ENCODE measurements around the gene CTNNA2.

DNA sequence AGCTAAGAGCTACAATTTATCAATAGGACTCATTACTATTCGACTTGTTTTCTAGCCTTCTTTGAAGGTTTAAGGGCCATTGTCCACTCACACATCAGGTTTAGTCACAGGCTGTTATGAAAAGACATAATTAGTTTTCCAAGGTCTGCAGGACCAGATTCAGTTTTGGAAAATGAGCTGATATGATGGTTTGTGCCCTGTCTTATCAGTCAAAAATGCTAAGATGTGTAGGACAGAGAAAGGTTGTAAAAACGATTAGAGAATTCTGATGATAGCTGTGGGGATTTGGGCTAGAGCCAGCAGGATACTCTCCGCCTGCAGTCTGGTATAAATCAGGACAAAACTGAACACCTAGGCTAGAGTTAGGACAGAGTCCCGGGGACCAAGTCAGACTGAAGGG is 578.4 kb downstream of the CTNNA2 start:
- TF ChIP-seq, protein P1, sequence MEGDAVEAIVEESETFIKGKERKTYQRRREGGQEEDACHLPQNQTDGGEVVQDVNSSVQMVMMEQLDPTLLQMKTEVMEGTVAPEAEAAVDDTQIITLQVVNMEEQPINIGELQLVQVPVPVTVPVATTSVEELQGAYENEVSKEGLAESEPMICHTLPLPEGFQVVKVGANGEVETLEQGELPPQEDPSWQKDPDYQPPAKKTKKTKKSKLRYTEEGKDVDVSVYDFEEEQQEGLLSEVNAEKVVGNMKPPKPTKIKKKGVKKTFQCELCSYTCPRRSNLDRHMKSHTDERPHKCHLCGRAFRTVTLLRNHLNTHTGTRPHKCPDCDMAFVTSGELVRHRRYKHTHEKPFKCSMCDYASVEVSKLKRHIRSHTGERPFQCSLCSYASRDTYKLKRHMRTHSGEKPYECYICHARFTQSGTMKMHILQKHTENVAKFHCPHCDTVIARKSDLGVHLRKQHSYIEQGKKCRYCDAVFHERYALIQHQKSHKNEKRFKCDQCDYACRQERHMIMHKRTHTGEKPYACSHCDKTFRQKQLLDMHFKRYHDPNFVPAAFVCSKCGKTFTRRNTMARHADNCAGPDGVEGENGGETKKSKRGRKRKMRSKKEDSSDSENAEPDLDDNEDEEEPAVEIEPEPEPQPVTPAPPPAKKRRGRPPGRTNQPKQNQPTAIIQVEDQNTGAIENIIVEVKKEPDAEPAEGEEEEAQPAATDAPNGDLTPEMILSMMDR (IDR thresholded peaks at IDR 0.05): no peak
- TF ChIP-seq TCF7L2 (IDR thresholded peaks at IDR 0.05; ENCODE audit: low read depth, low read length): no peak

Measured in Panc1 (cell line).